Activated gamma-delta T cell treated with Interleukin-2 at 50 U/mL for 16 hours (primary cell): ENCODE measurements around the gene TANK.

ENCODE experiments used
- DNase-seq: peaks from one replicate; pipeline ENCODE4 v3.0.0-alpha.2; 2020

TANK gene

GRCh38 chr2:161134547-161135518, 25.4 kb upstream of the TANK start:
- DNase-seq = no peak

DNA sequence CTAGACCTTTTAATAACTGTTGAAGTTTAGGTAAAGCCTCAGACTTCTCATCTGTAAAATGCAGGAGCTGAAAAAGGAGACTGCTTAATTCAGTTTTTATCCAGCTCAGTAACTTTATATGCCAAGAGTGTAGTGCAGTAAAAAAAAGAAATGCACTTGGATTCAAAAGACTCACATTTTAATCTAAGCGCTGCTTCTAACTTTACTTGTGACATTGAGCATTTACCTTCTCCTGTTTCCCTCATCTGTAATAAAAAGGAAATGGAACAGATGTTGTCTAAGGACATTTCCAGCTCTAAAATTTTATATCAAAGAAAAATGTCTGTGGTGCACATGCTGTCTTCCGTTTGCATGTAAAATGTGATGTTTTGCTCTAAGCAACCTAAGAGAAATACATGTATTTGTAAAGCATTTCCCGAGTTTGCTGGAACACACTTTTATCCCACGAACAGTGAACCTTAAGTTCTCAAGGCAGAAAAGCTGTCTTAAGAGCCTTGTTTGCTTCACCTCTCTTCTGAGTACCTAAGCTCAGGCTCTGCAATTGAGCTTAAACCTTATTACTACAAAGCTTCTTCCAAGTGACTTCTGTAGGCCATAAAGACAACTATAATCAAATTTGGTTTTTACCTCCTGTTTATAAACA, 24.2 kb upstream of the TANK start:
- no peak for DNase-seq

DNA sequence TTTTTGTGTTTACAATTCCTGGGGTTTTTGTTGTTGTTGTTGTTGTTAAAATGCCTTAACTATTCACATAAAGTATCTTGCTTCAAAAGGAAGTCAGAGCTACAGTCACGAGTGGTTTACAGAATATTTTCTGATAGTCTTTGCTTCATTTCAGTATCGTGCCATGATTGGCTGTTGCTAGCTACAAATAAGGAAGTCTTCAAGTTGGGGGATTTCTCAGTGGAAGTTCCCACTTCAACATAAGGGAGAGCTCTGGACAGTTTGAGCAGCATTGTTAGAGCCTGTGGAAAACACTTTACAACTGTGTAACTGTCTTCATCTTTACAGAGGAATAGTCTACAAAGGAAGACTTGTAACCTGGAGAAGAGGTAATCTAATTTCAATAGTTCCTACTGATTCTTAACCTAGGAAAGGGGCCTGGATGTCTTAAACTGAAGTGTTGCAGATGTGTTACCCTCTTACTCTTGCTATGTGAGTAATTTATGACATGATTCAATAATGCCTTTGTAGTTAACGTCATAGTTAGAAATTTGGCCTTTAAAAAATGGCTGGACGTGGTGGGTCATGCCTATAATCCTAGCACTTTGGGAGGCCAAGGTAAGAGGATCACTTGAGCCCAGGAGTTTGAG, 23.4 kb upstream of the TANK start:
- DNase-seq = peak; percentile 9

GRCh38 chr2:161138429-161138828, 21.8 kb upstream of the TANK start:
- DNase-seq = peak; percentile 18

DNA sequence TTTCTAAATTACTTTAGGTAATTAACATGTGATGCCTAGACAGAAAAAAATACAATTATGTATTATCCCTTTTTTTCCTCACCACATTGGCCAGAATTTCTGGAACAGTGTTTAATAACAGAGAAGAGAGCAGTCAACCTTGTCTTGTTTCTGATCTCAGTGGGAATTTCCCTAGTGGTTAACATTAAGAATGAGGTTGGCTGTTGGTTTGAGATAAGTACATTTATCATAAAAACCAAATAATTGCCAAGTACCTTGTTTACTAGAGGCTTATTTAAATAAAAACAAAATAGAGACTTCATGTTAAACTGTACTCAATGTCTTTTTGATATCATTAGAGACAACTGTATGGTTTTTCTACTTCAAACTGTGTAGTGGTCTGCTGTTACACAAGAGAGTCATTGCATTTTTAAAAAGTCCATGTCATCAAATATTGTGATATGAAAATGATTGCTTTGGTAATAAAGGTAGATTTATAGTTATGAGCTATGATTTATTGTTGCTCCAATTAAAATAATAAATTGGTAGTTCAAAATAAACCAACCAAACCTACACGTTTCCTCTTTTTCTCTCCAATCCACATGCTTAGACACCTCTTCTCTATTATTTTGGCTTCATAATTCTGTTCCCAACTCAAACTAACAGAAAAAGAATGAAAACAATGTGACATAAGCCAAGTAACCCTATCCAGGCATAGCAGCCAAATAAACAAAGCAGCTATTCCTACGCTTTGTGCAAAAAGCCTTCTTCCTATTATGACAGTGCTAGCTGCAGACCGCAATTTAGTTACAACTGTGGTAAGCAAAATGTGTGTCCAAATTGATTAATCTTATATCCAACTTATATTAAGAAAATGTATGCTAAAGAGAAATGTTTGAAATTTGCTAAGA, 20.9 kb upstream of the TANK start:
- DNase-seq = no peak

GRCh38 chr2:161141033-161141432, 19.2 kb upstream of the TANK start:
- no peak for DNase-seq

GRCh38 chr2:161146209-161146775, 13.9 kb upstream of the TANK start:
- no peak for DNase-seq

DNA sequence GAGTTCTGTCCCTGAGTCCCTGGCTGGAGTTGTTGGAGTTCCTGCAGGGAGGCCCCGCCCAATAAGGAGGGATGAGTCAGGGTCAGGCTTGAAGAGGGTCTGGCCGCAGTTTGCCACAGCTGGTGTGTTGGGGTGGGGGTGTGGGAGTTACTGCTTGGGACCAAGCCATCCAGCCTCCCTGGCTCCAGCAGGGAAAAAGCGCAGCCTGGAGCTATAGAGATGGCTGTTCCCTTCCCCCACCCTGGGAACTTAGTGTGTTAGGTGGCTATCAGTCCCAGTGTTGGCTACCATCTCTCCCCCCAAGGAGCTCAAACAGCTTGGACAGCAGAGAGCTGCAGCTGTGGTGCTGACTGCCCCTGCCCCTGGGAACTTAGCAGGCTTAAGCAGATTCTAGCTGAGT, 13.2 kb upstream of the TANK start:
- DNase-seq = no peak

DNA sequence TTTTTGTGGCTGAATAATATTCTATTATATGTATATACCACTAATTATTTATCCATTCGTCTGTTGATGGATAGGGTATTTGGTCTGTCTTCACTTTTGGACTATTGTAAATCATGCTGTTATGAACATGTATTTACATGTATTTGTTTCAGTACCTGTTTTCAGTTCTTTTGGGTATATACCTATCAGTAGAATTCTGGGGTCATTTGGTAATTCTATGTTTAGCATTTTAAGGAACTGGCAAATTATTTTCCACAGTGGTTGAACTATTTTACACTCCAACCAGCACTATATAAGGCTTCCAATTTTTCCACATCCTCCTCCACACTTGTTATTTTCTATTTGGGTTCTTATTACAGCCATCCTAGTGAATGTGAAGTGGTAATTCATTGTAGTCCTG, 12.4 kb upstream of the TANK start:
- DNase-seq = no peak

DNA sequence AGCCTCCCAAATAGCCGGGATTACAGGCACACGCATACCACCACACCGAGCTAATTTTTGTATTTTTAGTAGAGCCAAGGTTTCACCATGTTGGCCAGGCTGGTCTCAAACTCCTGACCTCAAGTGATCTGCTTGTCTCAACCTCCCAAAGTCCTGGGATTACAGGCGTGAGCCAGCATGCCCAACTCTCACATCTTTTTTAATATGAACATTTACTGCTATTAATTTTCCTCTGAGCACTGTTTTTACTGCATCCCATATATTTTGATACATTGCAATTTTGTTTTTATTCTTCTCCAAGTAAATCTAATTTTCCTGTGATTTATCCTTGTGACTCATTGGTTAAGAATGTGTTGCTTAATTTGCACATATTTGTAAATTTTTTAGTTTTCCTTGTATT, 9.5 kb upstream of the TANK start:
- no peak for DNase-seq

DNA sequence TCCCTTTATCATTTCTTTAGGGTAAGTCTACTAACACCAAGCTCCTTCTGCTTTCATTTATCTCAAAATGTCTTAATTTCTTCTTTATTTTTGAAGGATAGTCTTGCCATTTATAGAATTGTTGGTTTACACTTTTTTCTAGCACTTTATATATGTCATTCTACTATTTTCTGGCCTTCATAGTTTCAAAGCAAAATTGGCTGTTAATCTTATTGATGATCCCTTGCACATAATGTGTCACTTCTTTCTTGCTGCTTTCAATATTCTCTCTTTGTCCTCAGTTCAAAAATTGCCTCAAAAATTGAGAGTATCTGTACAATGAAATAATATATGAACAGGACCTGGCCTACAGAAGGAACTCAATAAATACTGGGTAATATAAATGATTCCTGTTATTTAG, 7.9 kb upstream of the TANK start:
- DNase-seq = no peak

GRCh38 chr2:161158882-161159281, 1.3 kb upstream of the TANK start:
- no peak for DNase-seq

DNA sequence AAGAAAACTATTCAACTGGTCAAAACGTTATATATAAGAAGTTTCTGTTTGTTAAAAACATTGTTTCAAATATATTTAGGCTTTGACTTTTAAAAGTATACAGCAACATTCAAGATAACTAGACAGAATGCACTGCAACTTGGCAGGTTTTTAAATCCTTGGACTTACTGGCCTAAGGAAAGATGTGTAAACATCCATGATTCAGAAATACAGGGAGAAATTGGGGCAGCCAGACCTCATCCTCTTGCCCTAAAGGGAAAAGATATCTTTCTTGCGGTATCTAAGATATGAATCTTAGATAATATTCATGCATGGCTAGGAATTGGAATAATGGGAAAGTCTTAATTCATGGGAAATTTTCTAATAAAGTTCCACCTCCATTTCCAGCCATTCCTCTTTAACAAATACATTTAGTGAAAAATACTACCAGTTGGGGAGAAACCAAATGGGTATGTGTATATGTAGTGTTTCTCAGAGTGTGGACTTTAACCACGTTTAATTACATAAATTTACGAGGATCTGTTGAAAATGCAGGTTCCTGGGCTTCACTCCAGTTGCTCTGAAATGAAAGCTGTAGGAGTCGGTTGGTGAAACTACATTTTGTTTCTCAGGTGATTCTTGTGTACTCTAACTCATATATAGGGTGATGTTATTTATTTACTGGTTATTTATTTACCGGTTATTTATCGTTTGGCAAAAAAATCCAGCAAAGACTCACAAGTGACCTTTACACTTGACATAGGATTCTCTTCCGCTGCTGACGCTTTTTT, 587 bp upstream of the TANK start:
- DNase-seq = no peak

- no peak for DNase-seq
These were observed 962 bp downstream of the TANK start for GRCh38 chr2:161161074-161161706.

- no peak for DNase-seq
These were observed 3.2 kb downstream of the TANK start for GRCh38 chr2:161163440-161163839.

DNA sequence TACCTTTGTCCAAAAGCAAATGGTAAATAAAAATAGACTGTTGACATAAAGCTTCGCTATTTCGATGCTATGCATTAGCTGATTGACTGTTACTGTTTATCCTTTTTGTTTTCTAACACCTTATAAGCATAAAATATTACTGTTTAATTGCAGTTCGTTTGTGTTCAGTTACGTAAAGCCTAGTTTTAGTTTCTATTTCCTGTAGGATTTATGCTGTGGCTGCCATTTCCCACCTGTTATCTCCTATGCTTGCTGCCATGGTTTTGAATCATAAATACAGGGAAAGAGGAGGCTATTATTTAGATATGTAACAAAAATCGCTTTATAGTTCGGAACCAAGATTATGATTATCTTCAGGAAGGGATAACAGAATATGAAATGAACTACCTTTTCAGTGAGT, 3.9 kb downstream of the TANK start:
- DNase-seq = no peak

DNA sequence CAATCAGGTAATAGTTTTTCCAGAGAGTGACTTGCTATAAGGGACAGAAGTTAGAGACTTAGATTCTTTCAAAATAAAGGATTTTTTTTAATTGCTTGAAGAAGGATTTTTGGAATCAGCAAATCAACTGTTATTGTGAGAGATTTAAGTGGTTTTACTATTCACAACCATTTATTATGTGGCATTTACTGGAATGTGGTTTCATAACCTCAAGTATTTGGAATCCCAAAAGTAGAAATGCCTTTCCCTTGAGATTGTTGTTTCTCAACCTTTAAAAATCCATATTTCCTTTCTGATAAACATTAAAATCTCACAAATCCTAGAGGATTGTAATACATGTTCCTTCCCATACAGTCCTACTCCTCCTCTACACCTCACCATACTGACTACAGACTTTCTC, 5.0 kb downstream of the TANK start:
- DNase-seq = no peak

GRCh38 chr2:161165811-161166210, 5.6 kb downstream of the TANK start:
- no peak for DNase-seq

- peak; percentile 26 for DNase-seq
These were observed 6.5 kb downstream of the TANK start for GRCh38 chr2:161166538-161167409.

DNA sequence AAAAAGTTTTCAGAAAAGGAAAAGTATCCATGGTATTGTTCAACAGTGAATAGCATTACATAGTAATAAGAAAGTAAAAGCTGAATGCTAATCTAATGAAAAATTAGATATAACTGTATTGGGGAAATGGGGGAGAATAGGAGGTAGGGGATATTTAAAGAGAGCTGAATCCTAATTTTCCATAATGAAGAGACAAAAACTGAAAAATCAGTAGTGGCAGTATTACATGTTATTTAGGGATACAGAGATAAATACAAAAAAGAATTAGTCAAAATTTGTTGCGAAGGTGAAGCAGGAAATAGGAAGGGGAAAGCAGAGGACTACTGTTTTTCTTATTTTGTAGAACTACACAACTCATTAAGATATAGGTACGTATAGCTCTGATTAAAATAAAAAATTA, 9.1 kb downstream of the TANK start:
- no peak for DNase-seq
